Fibroblast of lung (primary cell): ENCODE measurements around the gene LDAH.
"Not testable (repeated sequence)": the region's sequence is repeated elsewhere in the genome, so short reads cannot be mapped to it uniquely, and the experiment has no call there.

Experiments
- EZH2 ChIP-seq: IDR thresholded peaks from 2 replicates; pipeline ENCODE4 v1.5.1; 2012; ENCODE audit warnings: low read length, control low read depth, mild to moderate bottlenecking; ENCODE audit errors: missing control alignments
- TF ChIP-seq, protein P1 (sequence below), 2 donors: IDR thresholded peaks in 1 of 2; conservative IDR thresholded peaks in 1 of 2; 1 replicate in 1 of 2; 2 replicates in 1 of 2; pipeline ENCODE4 v1.5.1; 2011 to 2012; ENCODE audit warnings: low read length in 2 of 2, control low read depth in 1 of 2, inconsistent platforms in 1 of 2, low read depth in 1 of 2, mild to moderate bottlenecking in 1 of 2

DNA sequence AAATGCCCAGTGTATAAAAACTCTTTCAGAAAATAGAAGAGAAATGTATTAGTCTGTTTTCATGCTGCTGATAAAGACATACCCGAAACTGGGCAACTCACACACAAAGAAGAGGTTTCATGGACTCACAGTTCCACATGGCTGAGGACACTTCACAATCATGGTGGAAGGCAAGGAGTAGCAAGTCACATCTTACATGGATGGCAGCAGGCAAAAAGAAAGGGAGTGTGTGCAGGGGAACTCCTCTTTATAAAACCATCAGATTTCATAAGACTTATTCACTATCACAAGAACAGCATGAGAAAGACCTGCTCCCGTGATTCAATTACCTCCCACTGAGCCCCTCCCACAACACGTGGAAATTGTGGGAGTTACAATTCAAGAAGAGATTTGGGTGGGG lies 29.0 kb downstream of the LDAH start:
- TF ChIP-seq, protein P1, sequence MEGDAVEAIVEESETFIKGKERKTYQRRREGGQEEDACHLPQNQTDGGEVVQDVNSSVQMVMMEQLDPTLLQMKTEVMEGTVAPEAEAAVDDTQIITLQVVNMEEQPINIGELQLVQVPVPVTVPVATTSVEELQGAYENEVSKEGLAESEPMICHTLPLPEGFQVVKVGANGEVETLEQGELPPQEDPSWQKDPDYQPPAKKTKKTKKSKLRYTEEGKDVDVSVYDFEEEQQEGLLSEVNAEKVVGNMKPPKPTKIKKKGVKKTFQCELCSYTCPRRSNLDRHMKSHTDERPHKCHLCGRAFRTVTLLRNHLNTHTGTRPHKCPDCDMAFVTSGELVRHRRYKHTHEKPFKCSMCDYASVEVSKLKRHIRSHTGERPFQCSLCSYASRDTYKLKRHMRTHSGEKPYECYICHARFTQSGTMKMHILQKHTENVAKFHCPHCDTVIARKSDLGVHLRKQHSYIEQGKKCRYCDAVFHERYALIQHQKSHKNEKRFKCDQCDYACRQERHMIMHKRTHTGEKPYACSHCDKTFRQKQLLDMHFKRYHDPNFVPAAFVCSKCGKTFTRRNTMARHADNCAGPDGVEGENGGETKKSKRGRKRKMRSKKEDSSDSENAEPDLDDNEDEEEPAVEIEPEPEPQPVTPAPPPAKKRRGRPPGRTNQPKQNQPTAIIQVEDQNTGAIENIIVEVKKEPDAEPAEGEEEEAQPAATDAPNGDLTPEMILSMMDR (conservative IDR thresholded peaks at IDR 0.05 in 1 of 2, IDR thresholded peaks at IDR 0.05 in 1 of 2; ENCODE audit: low read depth in 1 of 2, low read length in 2 of 2), result not testable (repeated sequence)
- not testable (repeated sequence) for TF ChIP-seq EZH2
